Progenitor cell of endocrine pancreas (in vitro differentiated cells): ENCODE measurements around the gene SLC38A11. TPM values are rescaled to one million over a fixed set of nuclear protein-coding genes. Genes with fewer than 3 reads are reported as not detected.
"Not testable (repeated sequence)": the region's sequence is repeated elsewhere in the genome, so short reads cannot be mapped to it uniquely, and the experiment has no call there.

Experiments used
- DNase-seq: peaks from one replicate; pipeline ENCODE4 v3.0.0; 2021; ENCODE audit warnings: low spot score; ENCODE audit not compliant: unreplicated experiment
- H3K27ac Mint-ChIP-seq: 2 replicates; pipeline ENCODE4 v1.8.0; 2021; ENCODE audit warnings: mild to moderate bottlenecking, moderate library complexity, mixed read lengths
- H3K27me3 Mint-ChIP-seq: 2 replicates; pipeline ENCODE4 v1.8.0; 2021; ENCODE audit warnings: mixed read lengths
- H3K36me3 Mint-ChIP-seq: 2 replicates; pipeline ENCODE4 v1.8.0; 2022; ENCODE audit warnings: mixed read lengths; ENCODE audit not compliant: insufficient read depth
- H3K4me1 Mint-ChIP-seq: 2 replicates; pipeline ENCODE4 v1.8.0; 2021; ENCODE audit warnings: low read depth, mixed read lengths
- H3K4me3 Mint-ChIP-seq: 2 replicates; pipeline ENCODE4 v1.8.0; 2021; ENCODE audit warnings: low read depth, mild to moderate bottlenecking, moderate library complexity, mixed read lengths
- H3K9me3 Mint-ChIP-seq: 2 replicates; pipeline ENCODE4 v1.8.0; 2021; ENCODE audit warnings: low read depth, mixed read lengths
- CTCF ChIP-seq: fragments of 200-600 bp; sonication (generic); IDR thresholded peaks from one replicate; pipeline ENCODE4 v1.5.0; 2021; ENCODE audit warnings: antibody characterized with exemption, mild to moderate bottlenecking; ENCODE audit not compliant: unreplicated experiment
- long read RNA-seq: library from polyadenylated mRNA; unstranded; transcript quantifications from one replicate; pipeline ENCODE4 v2.0.0, GENCODE V29; 2020
- total RNA-seq: library from RNA; stranded (reverse); gene quantifications from 2 replicates; pipeline ENCODE4 v1.2.1, GENCODE V29; 2021

Gene SLC38A11
- 16.6 and 20.1 TPM in 2 replicates for total RNA-seq
- long read RNA-seq, partial matches to known transcripts = 3 of 18 reads
- long read RNA-seq, other reads (novel, unspliced or antisense) = 13 of 18 reads

GRCh38 chr2:164954954-164955701 lies at the start of gene SLC38A11:
Gene SLC38A11 (minus strand): TSS chr2:164955525. CDS start chr2:164955247, 278 bp downstream.
- Mint-ChIP-seq H3K4me1 (peaks cover 23% of the 10 kb centered on the region), H3K27me3 (no peaks in the 10 kb centered on the region), H3K27ac (no peak within 1 kb of the TSS), H3K9me3 (no peaks in the 10 kb centered on the region), H3K36me3 (no peaks in the 10 kb centered on the region), H3K4me3 (peak within 1 kb of the TSS; percentile 60)
- peak; percentile 10 for DNase-seq
- TF ChIP-seq CTCF = peak; percentile 18

GRCh38 chr2:165003443-165004130 lies 48.3 kb upstream of the SLC38A11 start:
- H3K27ac Mint-ChIP-seq = no peak overlapping the region
- no peaks in the 10 kb centered on the region for H3K36me3 Mint-ChIP-seq
- no peaks in the 10 kb centered on the region for H3K27me3 Mint-ChIP-seq
- no peak for DNase-seq
- no peak overlapping the region for H3K4me3 Mint-ChIP-seq
- no peak for TF ChIP-seq CTCF
- H3K4me1 Mint-ChIP-seq = no peaks in the 10 kb centered on the region
- H3K9me3 Mint-ChIP-seq = no peaks in the 10 kb centered on the region

GRCh38 chr2:165002638-165003037 lies 47.3 kb upstream of the SLC38A11 start:
- Mint-ChIP-seq H3K36me3 (no peaks in the 10 kb centered on the region), H3K4me3 (no peak overlapping the region), H3K4me1 (no peaks in the 10 kb centered on the region), H3K9me3 (no peaks in the 10 kb centered on the region), H3K27ac (no peak overlapping the region), H3K27me3 (no peaks in the 10 kb centered on the region)
- TF ChIP-seq CTCF = no peak
- no peak for DNase-seq

GRCh38 chr2:164994664-164995299 lies 39.5 kb upstream of the SLC38A11 start:
- not testable (repeated sequence) for H3K36me3 Mint-ChIP-seq, H3K4me3 Mint-ChIP-seq, H3K4me1 Mint-ChIP-seq, H3K27me3 Mint-ChIP-seq, H3K27ac Mint-ChIP-seq, H3K9me3 Mint-ChIP-seq, DNase-seq

GRCh38 chr2:164993287-164994016 lies 38.1 kb upstream of the SLC38A11 start:
- peaks cover 9% of the 10 kb centered on the region for H3K9me3 Mint-ChIP-seq
- H3K4me3 Mint-ChIP-seq = no peak overlapping the region
- no peaks in the 10 kb centered on the region for H3K27me3 Mint-ChIP-seq
- peak overlapping the region; percentile 68 for H3K27ac Mint-ChIP-seq
- no peak for DNase-seq
- peaks cover 10% of the 10 kb centered on the region for H3K4me1 Mint-ChIP-seq
- no peak for TF ChIP-seq CTCF
- peaks cover 3% of the 10 kb centered on the region for H3K36me3 Mint-ChIP-seq
